GM23338 (cell line): ENCODE measurements around the gene OR5H14. TPM values are rescaled to one million over a fixed set of nuclear protein-coding genes. Genes with fewer than 3 reads are reported as not detected.

Experiments used
- ATAC-seq: fragments of 200-7000 bp; cut with Tn5 transposase; 3 replicates; pipeline ENCODE4 v1.9.1; 2020
- DNase-seq: peaks from one replicate; pipeline ENCODE4 v3.0.0-alpha.2; 2015; ENCODE audit warnings: low spot score
- H2AFZ ChIP-seq: fragments of 200-600 bp; sonication (generic); 2 replicates; pipeline ENCODE4 v1.8.0; 2016; ENCODE audit warnings: antibody characterized with exemption, mild to moderate bottlenecking, moderate library complexity
- H3F3A ChIP-seq: fragments of 200-600 bp; sonication (generic); replicated peaks from 2 replicates; pipeline ENCODE4 v1.8.0; 2017; ENCODE audit warnings: antibody characterized with exemption, mixed run types, low read depth
- H3K27ac ChIP-seq: fragments of 200-600 bp; sonication (generic); 2 replicates; pipeline ENCODE4 v1.6.1; 2016; ENCODE audit warnings: low read depth
- H3K27me3 ChIP-seq: fragments of 200-600 bp; sonication (generic); 2 replicates; pipeline ENCODE4 v1.8.0; 2016; ENCODE audit warnings: mild to moderate bottlenecking, mixed run types, moderate library complexity; ENCODE audit not compliant: insufficient read depth
- H3K36me3 ChIP-seq: fragments of 200-600 bp; sonication (generic); 2 replicates; pipeline ENCODE4 v1.8.0; 2016; ENCODE audit warnings: mild to moderate bottlenecking; ENCODE audit not compliant: insufficient read depth
- H3K4me1 ChIP-seq: fragments of 200-600 bp; sonication (generic); 2 replicates; pipeline ENCODE4 v1.8.0; 2016; ENCODE audit warnings: mild to moderate bottlenecking, moderate library complexity; ENCODE audit not compliant: insufficient read depth
- H3K4me2 ChIP-seq: fragments of 200-600 bp; sonication (generic); 2 replicates; pipeline ENCODE4 v1.7.1; 2017; ENCODE audit warnings: mixed run types
- H3K4me3 ChIP-seq: fragments of 200-600 bp; sonication (generic); 2 replicates; pipeline ENCODE4 v1.6.1; 2016; ENCODE audit warnings: mixed run types
- H3K79me2 ChIP-seq: fragments of 200-600 bp; sonication (generic); replicated peaks from 2 replicates; pipeline ENCODE4 v1.8.0; 2017; ENCODE audit warnings: mild to moderate bottlenecking; ENCODE audit not compliant: insufficient read depth
- H3K9me2 ChIP-seq: fragments of 200-600 bp; sonication (generic); 2 replicates; pipeline ENCODE4 v1.8.0; 2017; ENCODE audit not compliant: insufficient read depth
- H4K20me1 ChIP-seq: fragments of 200-600 bp; sonication (generic); replicated peaks from 2 replicates; pipeline ENCODE4 v1.8.0; 2017; ENCODE audit warnings: mild to moderate bottlenecking; ENCODE audit not compliant: insufficient read depth
- H3K27ac Mint-ChIP-seq: 2 replicates; pipeline ENCODE4 v1.8.0; 2020; ENCODE audit warnings: inconsistent platforms, mild to moderate bottlenecking, moderate library complexity, mixed read lengths
- H3K27me3 Mint-ChIP-seq: 3 replicates; pipeline ENCODE4 v1.8.0; 2022; ENCODE audit warnings: low read depth, mild to moderate bottlenecking, moderate library complexity, mixed read lengths, inconsistent platforms; ENCODE audit not compliant: insufficient read depth, poor library complexity
- H3K36me3 Mint-ChIP-seq: 3 replicates; pipeline ENCODE4 v1.8.0; 2021; ENCODE audit warnings: low read depth, mild to moderate bottlenecking, inconsistent platforms, moderate library complexity, mixed read lengths
- H3K4me1 Mint-ChIP-seq: 3 replicates; pipeline ENCODE4 v1.8.0; 2020; ENCODE audit warnings: mild to moderate bottlenecking, inconsistent platforms, mixed read lengths
- H3K4me3 Mint-ChIP-seq: 3 replicates; pipeline ENCODE4 v1.8.0; 2021; ENCODE audit warnings: moderate library complexity, mild to moderate bottlenecking, inconsistent platforms, mixed read lengths
- H3K9me3 Mint-ChIP-seq: 3 replicates; pipeline ENCODE4 v1.8.0; 2020; ENCODE audit warnings: moderate library complexity, mild to moderate bottlenecking, inconsistent platforms, mixed read lengths
- CTCF ChIP-seq, 2 experiments: fragments of 200-600 bp in 1 of 2; sonication (generic) in 1 of 2; conservative IDR thresholded peaks; 2 replicates each; pipeline versions ENCODE4 v1.5.1 to v1.6.1; 2016 to 2017; ENCODE audit warnings: antibody characterized with exemption in 2 of 2, low read depth in 2 of 2, mild to moderate bottlenecking in 2 of 2, moderate library complexity in 1 of 2
- ETS1 ChIP-seq: IDR thresholded peaks from 2 replicates; pipeline ENCODE4 v1.6.1; 2016; ENCODE audit warnings: antibody characterized with exemption
- EZH2 ChIP-seq: fragments of 200-600 bp; sonication (generic); IDR thresholded peaks from one replicate; pipeline ENCODE4 v1.8.0; 2017; ENCODE audit warnings: antibody characterized with exemption, mild to moderate bottlenecking, low read depth; ENCODE audit not compliant: unreplicated experiment
- EZH2phosphoT487 ChIP-seq: fragments of 200-600 bp; sonication (generic); IDR thresholded peaks from one replicate; pipeline ENCODE4 v1.8.1; 2018; ENCODE audit warnings: antibody characterized with exemption; ENCODE audit not compliant: unreplicated experiment
- JUNB ChIP-seq: IDR thresholded peaks from one replicate; pipeline ENCODE4 v1.6.1; 2016; ENCODE audit warnings: antibody characterized with exemption; ENCODE audit not compliant: unreplicated experiment
- NANOG ChIP-seq: IDR thresholded peaks from 2 replicates; pipeline ENCODE4 v1.6.1; 2016; ENCODE audit warnings: antibody characterized with exemption, borderline replicate concordance
- POLR2AphosphoS5 ChIP-seq: IDR thresholded peaks from 2 replicates; pipeline ENCODE4 v1.6.1; 2016; ENCODE audit warnings: antibody characterized with exemption, low read depth
- STAT1 ChIP-seq: IDR thresholded peaks from one replicate; pipeline ENCODE4 v1.6.1; 2016; ENCODE audit warnings: antibody characterized with exemption; ENCODE audit not compliant: unreplicated experiment
- ZNF114 ChIP-seq: fragments of 250-450 bp; sonication (Bioruptor Pico); IDR thresholded peaks from 2 replicates; pipeline ENCODE4 v1.5.0; 2020; ENCODE audit warnings: mild to moderate bottlenecking, moderate library complexity
- ZNF331 ChIP-seq: fragments of 250-450 bp; sonication (Bioruptor Pico); IDR thresholded peaks from 2 replicates; pipeline ENCODE4 v1.5.0; 2020; ENCODE audit warnings: low read depth, mild to moderate bottlenecking, moderate library complexity
- ZNF462 ChIP-seq: fragments of 250-450 bp; sonication (Bioruptor Pico); IDR thresholded peaks from 2 replicates; pipeline ENCODE4 v1.5.0; 2020; ENCODE audit warnings: mild to moderate bottlenecking, moderate library complexity
- polyA plus RNA-seq: library from polyadenylated mRNA; unstranded; fragments of >200 nt; fragmentation: Nextera tagmentation; extraction: Ambion mirVana; gene quantifications from 2 replicates; pipeline ENCODE4 v1.2.1, GENCODE V29; 2016
- total RNA-seq: library from RNA; depleted of rRNA; stranded (reverse); fragments of >200 nt; shearing (Covaris generic); gene quantifications from 2 replicates; pipeline ENCODE4 v1.2.3, GENCODE V29; 2014

The OR5H14 gene
- total and polyA plus RNA-seq, 2 experiments from 2014 or later = 0.05 TPM; not detected in 1

- Mint-ChIP-seq H3K36me3 (no peaks in the 10 kb centered on the region), H3K9me3 (no peaks in the 10 kb centered on the region; the same call in 1 of the 3 replicates), H3K27me3 (peaks cover 2% of the 10 kb centered on the region), H3K27ac (no peak overlapping the region), H3K4me3 (no peak overlapping the region), H3K4me1 (no peaks in the 10 kb centered on the region)
- DNase-seq = no peak
- no peaks in the 10 kb centered on the region for H3K4me1 ChIP-seq
- H3K4me3 ChIP-seq = no peak overlapping the region
- H2AFZ ChIP-seq = no peak overlapping the region
- H3F3A ChIP-seq = no peaks in the 10 kb centered on the region
- H4K20me1 ChIP-seq = no peaks in the 10 kb centered on the region
- no peaks in the 10 kb centered on the region for H3K36me3 ChIP-seq
- no peaks in the 10 kb centered on the region for H3K27me3 ChIP-seq
- H3K4me2 ChIP-seq = no peak overlapping the region
- H3K9me2 ChIP-seq = no peaks in the 10 kb centered on the region
- no peak for TF ChIP-seq JUNB
- no peak for TF ChIP-seq EZH2
- TF ChIP-seq POLR2AphosphoS5 = no peak
- TF ChIP-seq EZH2phosphoT487 = no peak
- TF ChIP-seq STAT1 = no peak
- no peak for TF ChIP-seq ZNF114
- no peak for TF ChIP-seq NANOG
- no peak for TF ChIP-seq ZNF462 (CRISPR knock-in tag)
- TF ChIP-seq ZNF331 (CRISPR knock-in tag) = no peak
- no peak for TF ChIP-seq CTCF (conservative IDR thresholded peaks at IDR 0.05; ENCODE audit: low read depth in 2 of 2)
- TF ChIP-seq ETS1 = no peak
- H3K79me2 ChIP-seq = no peaks in the 10 kb centered on the region
- H3K27ac ChIP-seq = no peak overlapping the region
- no peak for ATAC-seq
Observed at GRCh38 chr3:98151241-98151640, 4.0 kb downstream of the OR5H14 start.
